IPS DF 6.9 (cell line): ENCODE measurements around the gene COLEC11.
"Not testable (repeated sequence)": the region's sequence is repeated elsewhere in the genome, so short reads cannot be mapped to it uniquely, and the experiment has no call there.

Source experiments
- DNase-seq: peaks from one replicate; pipeline ENCODE4 v3.0.0-alpha.2; 2013; ENCODE audit warnings: low read depth, low spot score
- H3K27ac ChIP-seq: one replicate; pipeline ENCODE4 v1.5.1; 2013; ENCODE audit warnings: low read length, control low read depth
- H3K27me3 ChIP-seq: 2 replicates; pipeline ENCODE4 v1.6.1; 2013; ENCODE audit warnings: mild to moderate bottlenecking, low read length; ENCODE audit not compliant: control insufficient read depth, insufficient read depth
- H3K36me3 ChIP-seq: 2 replicates; pipeline ENCODE4 v1.6.1; 2013; ENCODE audit warnings: low read length; ENCODE audit not compliant: control insufficient read depth, insufficient read depth
- H3K4me1 ChIP-seq: 2 replicates; pipeline ENCODE4 v1.6.1; 2013; ENCODE audit warnings: low read length; ENCODE audit not compliant: control insufficient read depth, insufficient read depth
- H3K4me3 ChIP-seq: 2 replicates; pipeline ENCODE4 v1.5.1; 2013; ENCODE audit warnings: mild to moderate bottlenecking, low read length
- H3K9me3 ChIP-seq: 2 replicates; pipeline ENCODE4 v1.6.1; 2013; ENCODE audit warnings: low read length, inconsistent platforms; ENCODE audit not compliant: control insufficient read depth, insufficient read depth
- WGBS: extraction: QIAGEN DNeasy Blood & Tissue Kit; methylation state at CpG from one replicate; pipeline ENCODE4 v1.1.7; 2013; ENCODE audit warnings: mixed read lengths, missing lambda C conversion rate; ENCODE audit not compliant: insufficient read length, insufficient coverage; 5-methylcytosine and 5-hydroxymethylcytosine counted together

The COLEC11 gene

DNA sequence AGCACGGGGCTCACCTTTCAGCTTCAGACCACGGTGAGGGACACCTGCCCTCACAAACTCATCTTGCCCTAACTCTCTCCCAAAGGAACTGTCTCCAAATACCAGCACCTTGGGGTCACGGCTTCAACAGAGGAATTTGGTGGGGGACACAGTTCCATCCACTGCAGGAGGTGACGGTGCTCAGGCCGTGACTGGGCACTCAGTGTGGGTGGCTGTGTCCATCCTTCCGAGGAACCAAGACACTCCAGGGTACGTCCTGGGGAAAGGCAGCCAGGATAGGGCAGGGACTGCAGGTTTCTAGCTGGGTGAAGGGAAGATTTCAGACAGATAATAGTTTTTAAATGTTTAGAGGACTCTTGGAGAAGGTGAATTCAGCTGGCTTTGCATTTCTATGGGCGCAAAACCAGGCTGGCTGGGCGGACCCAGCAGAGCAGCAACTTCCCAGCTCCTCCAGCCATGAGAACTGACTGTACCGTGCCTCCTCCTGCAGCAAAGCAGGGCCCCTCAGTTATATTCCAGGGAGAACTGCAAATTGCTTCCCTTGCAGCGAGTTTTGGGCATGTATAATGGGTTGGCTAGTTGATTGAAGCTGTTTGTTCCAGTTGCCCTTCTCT, 39.2 kb downstream of the COLEC11 start:
- H3K4me3 ChIP-seq, result no peak overlapping the region
- no CpG with 5 or more reads among the region's 11 CpGs for WGBS
- no peak for DNase-seq
- H3K27ac ChIP-seq, result no peak overlapping the region
- H3K4me1 ChIP-seq, result no peaks in the 10 kb centered on the region
- H3K9me3 ChIP-seq, result no peaks in the 10 kb centered on the region
- no peaks in the 10 kb centered on the region for H3K27me3 ChIP-seq
- no peaks in the 10 kb centered on the region for H3K36me3 ChIP-seq

DNA sequence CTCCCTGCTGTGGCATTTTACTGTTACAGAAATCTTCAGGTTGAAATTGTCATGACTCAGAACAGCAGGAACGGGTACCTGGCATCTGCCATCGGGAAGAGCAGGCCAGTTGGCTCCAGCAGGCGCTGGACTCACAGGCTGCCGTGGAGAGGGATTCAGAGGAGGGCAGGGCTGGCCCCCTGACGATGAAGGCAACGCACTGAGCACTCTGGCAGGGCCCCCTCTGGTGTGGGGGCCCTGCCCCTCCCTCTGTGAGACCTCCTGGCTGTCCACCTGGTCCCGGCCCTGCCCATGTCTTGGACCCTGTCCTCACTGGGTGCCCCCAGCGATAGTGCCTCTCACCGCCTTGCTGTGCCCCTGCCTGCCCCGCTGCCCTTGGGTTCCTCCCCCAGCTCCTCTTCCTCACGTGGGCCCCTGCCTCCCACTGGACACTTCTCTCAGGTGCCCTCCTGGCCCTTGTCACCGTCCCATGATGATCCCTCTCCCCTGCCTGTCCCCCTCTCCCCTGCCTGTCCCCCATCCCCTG, 39.7 kb downstream of the COLEC11 start:
- H3K27ac ChIP-seq, result no peak overlapping the region
- no peak for DNase-seq
- H3K4me1 ChIP-seq, result no peaks in the 10 kb centered on the region
- no CpG with 5 or more reads among the region's 12 CpGs for WGBS
- H3K27me3 ChIP-seq, result no peaks in the 10 kb centered on the region
- H3K4me3 ChIP-seq, result no peak overlapping the region
- no peaks in the 10 kb centered on the region for H3K36me3 ChIP-seq
- no peaks in the 10 kb centered on the region for H3K9me3 ChIP-seq

DNA sequence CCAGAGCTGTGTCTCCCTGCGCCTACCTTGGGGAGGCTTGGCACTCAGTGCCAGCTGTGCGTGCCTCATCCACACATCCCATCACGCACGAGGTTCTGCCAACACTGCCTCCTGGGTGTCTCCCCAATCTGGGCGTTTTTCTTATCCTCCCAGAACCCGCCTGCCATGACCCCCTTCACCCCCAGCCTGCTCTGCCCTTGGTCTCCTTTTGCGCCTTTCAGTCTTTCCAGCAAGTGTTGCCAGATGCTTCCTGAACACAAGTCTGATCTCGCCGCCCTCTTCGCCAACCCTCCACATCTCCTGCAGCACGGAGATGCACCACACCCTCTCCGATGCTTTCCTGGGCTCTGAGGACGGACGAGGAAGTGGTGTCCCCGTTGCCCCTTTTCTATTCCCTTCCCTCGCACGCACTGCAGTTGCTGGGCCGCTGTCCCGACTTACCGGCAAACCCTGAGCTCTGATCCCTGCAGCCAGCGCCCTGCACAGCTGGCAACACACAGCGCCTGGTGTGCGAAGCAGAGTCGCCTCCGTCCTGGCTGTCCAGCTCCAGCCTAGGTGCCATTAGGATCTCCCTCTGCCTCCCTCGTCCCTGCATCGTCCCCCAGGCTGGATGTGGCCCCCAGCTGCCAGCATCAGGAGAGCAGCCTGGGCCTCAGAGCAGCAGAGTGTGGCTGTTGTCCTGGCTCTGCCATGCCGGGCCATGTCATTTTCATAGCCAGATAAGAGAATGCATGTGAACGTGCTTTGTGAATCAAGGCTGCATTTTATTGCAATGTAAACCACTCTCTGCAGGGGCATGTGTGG, 40.5 kb downstream of the COLEC11 start:
- no peaks in the 10 kb centered on the region for H3K36me3 ChIP-seq
- H3K4me1 ChIP-seq, result no peaks in the 10 kb centered on the region
- no CpG with 5 or more reads among the region's 29 CpGs for WGBS
- H3K27ac ChIP-seq, result no peak overlapping the region
- no peaks in the 10 kb centered on the region for H3K27me3 ChIP-seq
- no peak overlapping the region for H3K4me3 ChIP-seq
- no peaks in the 10 kb centered on the region for H3K9me3 ChIP-seq
- DNase-seq, result no peak

DNA sequence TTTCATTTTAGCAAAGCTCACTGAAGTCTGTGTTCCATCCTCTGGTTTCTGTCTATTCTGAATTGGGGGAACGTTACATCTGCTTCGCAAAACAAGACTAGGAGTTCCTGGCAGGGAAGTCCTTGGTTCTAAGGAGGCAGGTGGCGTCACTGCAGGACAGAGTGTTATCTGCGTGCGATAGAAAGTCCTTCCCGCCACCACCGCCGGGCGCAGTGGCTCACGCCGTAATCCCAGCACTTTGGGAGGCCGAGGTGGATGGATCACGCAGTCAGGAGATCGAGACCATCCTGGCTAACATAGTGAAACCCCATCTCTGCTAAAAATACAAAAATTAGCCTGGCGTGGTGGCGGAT, 41.0 kb downstream of the COLEC11 start:
- H3K36me3 ChIP-seq, H3K4me1 ChIP-seq, DNase-seq, H3K27ac ChIP-seq, H3K9me3 ChIP-seq, H3K27me3 ChIP-seq, H3K4me3 ChIP-seq: not testable (repeated sequence)
- WGBS, result no CpG with 5 or more reads among the region's 16 CpGs

DNA sequence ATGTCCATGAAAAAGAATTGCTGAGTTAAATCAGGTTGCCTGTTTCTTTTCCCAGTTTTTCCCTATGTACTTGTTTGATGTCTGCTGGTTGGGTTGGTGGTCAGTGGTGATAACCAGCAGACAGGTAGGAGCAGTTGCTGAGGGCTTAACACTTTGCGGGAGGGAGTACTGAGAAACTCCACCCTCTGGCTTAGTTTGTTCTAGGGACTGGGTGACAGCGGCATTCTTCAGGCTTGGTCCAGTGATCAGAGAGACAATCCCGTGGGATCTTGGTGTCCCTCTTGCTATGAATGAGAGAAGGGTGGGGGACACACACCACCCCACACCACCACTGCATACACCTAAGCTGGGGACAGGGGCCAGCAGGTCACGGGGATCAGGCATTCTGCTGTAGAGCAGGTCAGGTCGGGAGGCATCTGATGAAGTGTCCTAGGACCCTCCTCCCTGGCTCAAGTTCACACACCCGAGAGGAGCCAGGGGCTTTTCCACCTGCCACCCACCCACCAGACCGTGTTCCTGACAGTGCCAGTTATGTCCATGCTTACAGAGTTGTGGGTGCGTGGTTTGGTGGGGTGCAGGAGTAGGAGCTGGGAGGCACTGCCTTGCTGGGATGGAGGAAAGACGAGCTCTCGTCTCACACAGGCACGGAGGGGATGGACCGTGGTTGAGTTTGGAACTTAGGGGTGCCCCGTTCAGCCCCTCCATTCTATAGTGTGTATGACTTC, 41.8 kb downstream of the COLEC11 start:
- Histone ChIP-seq H3K36me3 (no peaks in the 10 kb centered on the region), H3K27me3 (no peaks in the 10 kb centered on the region), H3K9me3 (no peaks in the 10 kb centered on the region), H3K4me3 (no peak overlapping the region), H3K27ac (no peak overlapping the region), H3K4me1 (no peaks in the 10 kb centered on the region)
- no peak for DNase-seq
- WGBS, result no CpG with 5 or more reads among the region's 13 CpGs

DNA sequence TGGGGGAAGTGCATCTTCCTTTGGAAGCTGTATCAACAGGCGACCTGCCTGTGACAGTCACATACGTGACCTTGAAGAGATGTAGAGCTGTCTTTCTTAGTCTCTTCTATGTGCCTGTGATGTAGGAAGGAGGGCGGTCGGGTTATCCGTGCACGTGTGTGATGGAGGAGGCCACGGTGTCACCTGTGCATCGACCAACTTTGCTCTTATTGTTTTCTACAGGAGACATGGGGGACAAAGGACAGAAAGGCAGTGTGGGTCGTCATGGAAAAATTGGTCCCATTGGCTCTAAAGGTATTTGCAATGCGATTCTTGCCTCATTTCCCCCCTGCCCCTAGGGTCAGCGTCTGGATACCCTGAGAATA, 42.4 kb downstream of the COLEC11 start:
- Histone ChIP-seq H3K4me1 (no peaks in the 10 kb centered on the region), H3K4me3 (no peak overlapping the region), H3K27me3 (no peaks in the 10 kb centered on the region), H3K9me3 (no peaks in the 10 kb centered on the region), H3K27ac (no peak overlapping the region), H3K36me3 (no peaks in the 10 kb centered on the region)
- DNase-seq, result no peak
- no CpG with 5 or more reads among the region's 11 CpGs for WGBS

DNA sequence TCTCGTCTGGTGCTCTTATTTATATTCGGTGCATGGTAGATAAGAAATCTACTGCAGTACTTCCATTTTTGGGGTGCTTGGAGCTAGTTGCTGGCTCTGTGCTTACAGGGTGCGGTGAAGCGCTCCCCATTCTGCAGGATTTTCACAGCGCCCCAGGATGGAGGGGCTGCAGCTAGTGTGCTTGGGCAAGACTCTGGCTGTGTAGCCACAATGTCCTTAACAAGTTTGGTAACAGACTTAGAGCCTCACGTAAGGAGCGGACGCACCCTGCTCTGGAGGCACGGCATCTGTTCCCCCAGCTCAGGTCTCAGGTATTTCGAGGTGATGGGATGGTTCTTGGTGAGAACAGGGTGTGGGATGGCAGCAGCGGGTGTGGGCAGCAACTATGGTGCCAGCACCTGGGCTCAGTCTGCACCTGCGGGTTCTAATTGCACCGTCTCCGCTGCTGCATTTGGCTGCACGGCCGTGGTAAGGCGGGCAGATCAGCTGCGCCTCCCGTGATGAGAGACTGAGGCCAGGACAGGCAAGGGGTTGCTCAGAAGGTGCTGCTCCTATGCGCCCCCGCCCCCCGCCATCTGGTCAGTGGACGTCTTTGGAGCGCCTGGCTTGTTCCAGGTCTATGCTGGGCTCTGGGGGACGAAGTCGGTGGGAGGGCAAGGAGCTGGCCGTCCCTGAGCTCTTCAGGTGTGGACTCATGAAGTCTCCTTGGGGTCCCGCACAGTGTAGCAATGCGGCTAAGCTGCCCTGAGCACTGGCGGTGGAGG, 43.0 kb downstream of the COLEC11 start:
- Histone ChIP-seq H3K27me3 (no peaks in the 10 kb centered on the region), H3K4me3 (no peak overlapping the region), H3K27ac (no peak overlapping the region), H3K9me3 (no peaks in the 10 kb centered on the region), H3K4me1 (no peaks in the 10 kb centered on the region), H3K36me3 (no peaks in the 10 kb centered on the region)
- no CpG with 5 or more reads among the region's 30 CpGs for WGBS
- no peak for DNase-seq

DNA sequence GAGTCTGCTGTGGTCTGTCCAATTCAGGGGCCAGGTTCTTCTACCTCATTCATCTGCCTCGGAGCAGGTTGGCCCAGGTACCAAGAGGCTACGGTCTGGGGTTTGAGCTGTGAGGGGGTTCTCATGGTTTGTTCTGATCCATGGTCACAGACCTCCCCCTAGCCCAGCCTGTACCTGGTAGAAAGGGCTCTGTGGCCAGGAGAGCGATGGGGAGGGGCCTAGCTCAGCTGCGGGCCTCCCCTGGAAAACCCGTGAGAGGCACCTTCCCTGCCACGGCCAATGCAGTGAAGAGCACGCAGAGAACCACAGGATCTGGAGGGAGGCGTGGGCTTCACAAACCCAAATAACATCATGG, 43.5 kb downstream of the COLEC11 start:
- Histone ChIP-seq H3K4me1 (no peaks in the 10 kb centered on the region), H3K9me3 (no peaks in the 10 kb centered on the region), H3K4me3 (no peak overlapping the region), H3K36me3 (no peaks in the 10 kb centered on the region), H3K27me3 (no peaks in the 10 kb centered on the region), H3K27ac (no peak overlapping the region)
- WGBS, result no CpG with 5 or more reads among the region's 8 CpGs
- no peak for DNase-seq

DNA sequence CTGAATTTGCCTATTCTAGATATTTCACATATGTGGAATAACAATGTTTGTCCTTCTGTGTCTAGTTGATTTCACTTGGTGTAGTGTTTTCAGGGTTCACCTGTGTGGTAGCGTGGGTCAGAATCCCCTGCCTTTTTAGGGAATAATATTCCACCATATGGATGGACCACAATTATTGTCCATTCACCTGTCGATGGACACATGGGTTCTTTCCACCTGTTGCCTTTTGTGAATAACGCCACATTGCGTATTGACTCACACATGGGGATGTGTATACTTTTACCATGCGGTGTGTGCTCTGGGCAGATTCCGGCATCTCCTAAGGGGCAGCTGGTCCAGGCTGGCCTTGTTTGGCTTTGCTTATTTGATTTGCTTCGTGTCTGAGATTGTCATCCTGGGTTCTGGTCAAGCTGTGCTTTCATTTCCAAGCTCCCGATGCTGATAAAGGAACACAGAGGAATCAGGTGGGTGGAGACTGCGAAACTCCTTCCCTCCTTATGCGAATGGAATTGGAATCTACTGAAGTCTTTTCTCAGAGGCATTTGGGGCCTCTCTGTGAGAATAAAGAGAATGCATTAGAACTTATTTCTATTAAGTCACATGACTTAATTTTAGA, 44.2 kb downstream of the COLEC11 start:
- DNase-seq, result no peak
- Histone ChIP-seq H3K9me3 (no peaks in the 10 kb centered on the region), H3K4me1 (no peaks in the 10 kb centered on the region), H3K36me3 (no peaks in the 10 kb centered on the region), H3K27me3 (no peaks in the 10 kb centered on the region), H3K27ac (no peak overlapping the region), H3K4me3 (no peak overlapping the region)
- WGBS, result no CpG with 5 or more reads among the region's 10 CpGs

DNA sequence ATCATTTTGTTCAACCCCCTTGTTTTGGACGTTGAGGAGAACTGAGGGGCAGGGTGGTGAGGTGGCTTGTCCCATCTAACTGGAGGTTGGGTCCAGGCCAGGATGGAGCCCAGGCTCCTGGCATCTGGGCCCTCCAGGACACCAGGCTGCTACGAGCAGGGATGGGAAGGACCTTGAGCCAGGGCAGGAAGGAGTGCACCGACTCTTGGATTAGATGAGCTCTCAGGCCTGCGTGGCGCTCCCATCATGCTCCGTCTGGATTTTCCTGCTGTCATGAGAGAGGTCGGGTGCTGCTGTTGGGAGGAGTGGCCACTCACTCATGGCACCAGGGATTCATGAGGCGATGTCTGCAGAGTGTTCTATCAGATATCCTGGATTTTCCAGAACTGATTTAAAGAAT, 44.7 kb downstream of the COLEC11 start:
- DNase-seq, result no peak
- H3K4me1 ChIP-seq, result no peaks in the 10 kb centered on the region
- H3K27me3 ChIP-seq, result no peaks in the 10 kb centered on the region
- no peak overlapping the region for H3K27ac ChIP-seq
- H3K36me3 ChIP-seq, result no peaks in the 10 kb centered on the region
- WGBS, result no CpG with 5 or more reads among the region's 8 CpGs
- no peak overlapping the region for H3K4me3 ChIP-seq
- H3K9me3 ChIP-seq, result no peaks in the 10 kb centered on the region
